Ovary (tissue), 10 donors: ENCODE data around the gene METAP2. TPM values are rescaled to one million over a fixed set of nuclear protein-coding genes. Genes with fewer than 3 reads are reported as not detected.

ENCODE experiments used
- DNase-seq, 5 donors: peaks; one replicate each; pipeline ENCODE4 v3.0.0-alpha.2; 2019 to 2020
- H3K27ac ChIP-seq, 2 donors: fragments of 200-600 bp; one replicate each; pipeline versions ENCODE4 v1.5.1 to v1.8.0; 2019 to 2022
- H3K27me3 ChIP-seq: fragments of 200-600 bp; one replicate; pipeline ENCODE4 v1.8.0; 2022
- H3K36me3 ChIP-seq: fragments of 200-600 bp; sonication (generic); one replicate; pipeline ENCODE4 v1.5.1; 2019
- H3K4me1 ChIP-seq: one replicate; pipeline ENCODE4 v1.8.1; 2013; ENCODE audit warnings: mild to moderate bottlenecking, moderate library complexity; ENCODE audit not compliant: insufficient read depth
- H3K4me3 ChIP-seq: fragments of 200-600 bp; sonication (generic); one replicate; pipeline ENCODE4 v1.5.1; 2017
- H3K9me3 ChIP-seq, 2 donors: fragments of 200-600 bp in 1 of 2; sonication (generic) in 1 of 2; one replicate each; pipeline versions ENCODE4 v1.5.1 to v1.8.1; 2013 to 2019; ENCODE audit warnings: mild to moderate bottlenecking in 1 of 2, moderate library complexity in 1 of 2
- CTCF ChIP-seq, 3 donors: fragments of 450-650 bp in 2 of 3; fragments of 200-600 bp in 1 of 3; IDR thresholded peaks; one replicate each; pipeline versions ENCODE4 v1.5.1 to v1.8.0; 2016 to 2022; ENCODE audit warnings: antibody characterized with exemption in 3 of 3, mild to moderate bottlenecking in 1 of 3
- EP300 ChIP-seq: sonication (generic); formaldehyde crosslinking; IDR thresholded peaks from one replicate; pipeline ENCODE4 v1.6.1; 2017; ENCODE audit warnings: antibody characterized with exemption
- POLR2A ChIP-seq: fragments of 450-650 bp; IDR thresholded peaks from one replicate; pipeline ENCODE4 v1.6.1; 2017; ENCODE audit warnings: antibody characterized with exemption, mild to moderate bottlenecking, moderate library complexity
- WGBS, 3 donors: extraction: QIAGEN DNeasy Blood & Tissue Kit in 1 of 3; methylation state at CpG; one replicate each; pipeline versions ENCODE4 v1.1.5 to v1.1.7; 2013 to 2017; 5-methylcytosine and 5-hydroxymethylcytosine counted together
- intact Hi-C, 4 donors: fragments of 100-400 bp; cut with DNase I; formaldehyde crosslinking; loops; one replicate each; pipeline versions ENCODE4 v1.11.0 to v1.15.1; 2022 to 2023
- long read RNA-seq, 3 donors: library from polyadenylated mRNA in 2 of 3; unstranded in 2 of 3; transcript quantifications; one replicate each; pipeline ENCODE4 v2.0.0 and lab custom pipeline, GENCODE V29; 2021 to 2026
- polyA plus RNA-seq, 2 donors: library from polyadenylated mRNA; stranded (reverse); fragments of 200-250 nt in 1 of 2; fragments of 350-450 nt in 1 of 2; fragmentation: Illumina TruSeq in 1 of 2; extraction: RNeasy Lipid Tissue Mini Kit (QIAGEN cat#74804) in 1 of 2; gene quantifications; one replicate each; pipeline ENCODE4 v1.2.3, GENCODE V29; 2013 to 2014
- total RNA-seq, 7 donors: library from RNA; depleted of rRNA in 2 of 7; stranded (reverse); fragments of >200 nt in 2 of 7; fragmentation: NEBNext Ultra II Directional in 3 of 7; extraction: Animal tissue kit (Norgen Biotek cat#: 25700) in 3 of 7; gene quantifications; one replicate each; pipeline versions ENCODE4 v1.1.0 to v1.2.4, GENCODE V29; 2016 to 2023
- donor health status: DM: no; HTN: no; CAD: no; lungs with moderate emphysema.
- donor health status: DM: no; HTN: no; CAD: no.
- donor health status: Bipolar disorder and iron deficiency.
- donor health status: DM: yes; HTN: yes; CAD: no.
- donor health status: DM: no; HTN: no; CAD: no.
- donor health status: DM: yes; HTN: yes; CAD: no.

The METAP2 gene
- 10 to 100 TPM; 52.1 to 98.7 (median 62.5) TPM for total RNA-seq
- 100 to 1,000 TPM in 1 of 2 donors, 10 to 100 TPM in 1; 57.8 to 131 TPM for polyA plus RNA-seq
- long read RNA-seq, donor 1, transcript METAP2-210 (11 exons, 1,874 nt), result minor isoform, 37 of 279 reads
- long read RNA-seq, donor 1, transcript METAP2-202 (11 exons, 3,601 nt), result major isoform, 204 of 279 reads
- long read RNA-seq, donor 1, partial matches to known transcripts, result 21 of 279 reads
- long read RNA-seq, donor 1, other reads (novel, unspliced or antisense), result 16 of 279 reads
- long read RNA-seq, donor 2, transcript METAP2-210 (11 exons, 1,874 nt), result minor isoform, 7 of 91 reads
- long read RNA-seq, donor 2, transcript METAP2-202 (11 exons, 3,601 nt), result major isoform, 35 of 91 reads
- long read RNA-seq, donor 2, partial matches to known transcripts, result 49 of 91 reads
- long read RNA-seq, donor 2, other reads (novel, unspliced or antisense), result 0 of 91 reads
- long read RNA-seq, donor 3, transcript METAP2-202 (11 exons, 3,601 nt), result major isoform, 76 of 96 reads
- long read RNA-seq, donor 3, transcript METAP2-210 (11 exons, 1,874 nt), result minor isoform, 8 of 96 reads
- long read RNA-seq, donor 3, partial matches to known transcripts, result 5 of 96 reads
- long read RNA-seq, donor 3, other reads (novel, unspliced or antisense), result 6 of 96 reads

- H3K4me3 ChIP-seq, result peak within 1 kb of the TSS; percentile 67
- H3K4me1 ChIP-seq, result peaks cover 3% of the 10 kb centered on the region
- intact Hi-C loops, result no loop called here
- 0% methylated on average over 42 to 49 of the region's 49 CpGs for WGBS, 3 donors
- TF ChIP-seq POLR2A (peak; percentile 84), EP300 (no peak)
- no peaks in the 10 kb centered on the region for H3K36me3 ChIP-seq
- no peaks in the 10 kb centered on the region for H3K9me3 ChIP-seq
- no peaks in the 10 kb centered on the region for H3K27me3 ChIP-seq
- DNase-seq, result peak; percentile 93 to 97 (median 95)
- H3K27ac ChIP-seq, result peak within 1 kb of the TSS; percentile 47 to 79
Measured at GRCh38 chr12:95473884-95474659, at the start of gene METAP2. Gene METAP2 (plus strand): TSS chr12:95474152. CDS start chr12:95474180, 28 bp downstream.

- no peak overlapping the region for H3K4me3 ChIP-seq
- DNase-seq, result no peak
- intact Hi-C loops, result no loop called here
- no peak overlapping the region for H3K27ac ChIP-seq
- no peak for TF ChIP-seq CTCF (IDR thresholded peaks at IDR 0.05)
- no peak for TF ChIP-seq EP300
- TF ChIP-seq POLR2A, result no peak
- H3K36me3 ChIP-seq, result no peaks in the 10 kb centered on the region
- H3K9me3 ChIP-seq, result no peaks in the 10 kb centered on the region
- peaks cover 2% of the 10 kb centered on the region for H3K4me1 ChIP-seq
- no peaks in the 10 kb centered on the region for H3K27me3 ChIP-seq
- 57 to 68% (median 63%) methylated on average over 8 of the region's 8 CpGs for WGBS, 3 donors
Measured at GRCh38 chr12:95424271-95424994, 49.5 kb upstream of the METAP2 start.

DNA sequence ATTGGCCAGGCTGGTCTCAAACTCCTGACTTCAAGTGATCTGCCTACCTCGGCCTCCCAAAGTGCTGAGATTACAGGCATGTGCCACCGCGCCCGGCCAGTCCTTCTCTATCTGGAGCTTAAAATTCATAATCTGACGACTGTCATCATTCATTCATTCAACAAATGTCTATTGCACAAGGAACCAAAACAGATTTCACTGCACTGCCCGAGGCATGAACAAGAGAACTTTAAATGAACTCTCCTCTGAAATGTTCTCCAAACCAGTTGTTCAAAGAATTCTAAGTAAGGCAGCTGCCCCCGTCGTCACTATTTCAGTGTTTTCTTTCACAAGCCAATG lies 44.8 kb upstream of the METAP2 start:
- TF ChIP-seq CTCF (IDR thresholded peaks at IDR 0.05) (no peak), POLR2A (no peak), EP300 (no peak)
- intact Hi-C loops, result no loop called here
- DNase-seq, result no peak
- no peak overlapping the region for H3K27ac ChIP-seq
- H3K27me3 ChIP-seq, result no peaks in the 10 kb centered on the region
- H3K9me3 ChIP-seq, result no peaks in the 10 kb centered on the region
- H3K4me3 ChIP-seq, result no peak overlapping the region
- H3K36me3 ChIP-seq, result no peaks in the 10 kb centered on the region
- peaks cover 2% of the 10 kb centered on the region for H3K4me1 ChIP-seq
- WGBS, 3 donors, result 89 to 92% (median 91%) methylated on average over 8 of the region's 8 CpGs

DNA sequence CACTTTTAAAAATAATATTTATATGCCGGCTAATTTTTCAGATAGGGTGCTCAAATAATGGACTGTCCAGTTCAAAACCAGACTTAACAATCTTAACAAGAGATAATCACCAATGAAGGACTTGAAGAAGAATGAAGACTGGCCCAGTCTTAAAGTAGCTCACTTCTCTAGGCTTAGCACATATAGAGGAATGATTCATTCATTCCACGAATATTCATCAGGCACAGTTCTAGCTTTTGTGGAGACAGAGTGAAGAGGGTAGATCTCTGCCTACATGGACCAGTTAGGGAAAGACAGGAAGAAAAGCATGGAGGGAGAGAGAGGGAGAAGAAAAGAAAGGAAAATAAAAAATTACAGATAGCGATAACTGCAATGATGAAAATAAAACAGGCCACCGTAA lies 42.8 kb upstream of the METAP2 start:
- no peaks in the 10 kb centered on the region for H3K9me3 ChIP-seq
- intact Hi-C loops, result no loop called here
- WGBS, 3 donors, result 90 to 91% (median 90%) methylated on average over 4 of the region's 4 CpGs
- DNase-seq, result no peak
- TF ChIP-seq EP300, result no peak
- TF ChIP-seq CTCF (IDR thresholded peaks at IDR 0.05), result no peak
- no peak for TF ChIP-seq POLR2A
- no peaks in the 10 kb centered on the region for H3K36me3 ChIP-seq
- peaks cover 2% of the 10 kb centered on the region for H3K4me1 ChIP-seq
- no peak overlapping the region for H3K4me3 ChIP-seq
- H3K27me3 ChIP-seq, result no peaks in the 10 kb centered on the region
- no peak overlapping the region for H3K27ac ChIP-seq
